ENCODE data around the gene NEURL1.
A peak's percentile ranks its signal among the peaks of the same experiment; 100 is the strongest.

NEURL1 gene

GRCh38 chr10:103493362-103493915 is at the start of gene NEURL1:
NEURL1 (plus strand) TSS chr10:103493705; CDS start chr10:103494388, 683 bp downstream.
- DNase-seq: no peak

- DNase-seq: no peak
Measured at GRCh38 chr10:103444478-103444877, 49.0 kb upstream of the NEURL1 start.

- DNase-seq: no peak
Measured at GRCh38 chr10:103445366-103445765, 48.1 kb upstream of the NEURL1 start.

GRCh38 chr10:103445767-103446567 is 47.5 kb upstream of the NEURL1 start:
- peak; percentile 14 for DNase-seq

- no peak for DNase-seq
Measured at GRCh38 chr10:103447187-103447586, 46.3 kb upstream of the NEURL1 start.

- DNase-seq: peak; percentile 82
Measured at GRCh38 chr10:103448746-103449145, 44.8 kb upstream of the NEURL1 start.

- DNase-seq: no peak
Measured at GRCh38 chr10:103449208-103450144, 44.0 kb upstream of the NEURL1 start.

GRCh38 chr10:103450201-103450695 is 43.3 kb upstream of the NEURL1 start:
- no peak for DNase-seq

- DNase-seq: peak; percentile 26
Measured at GRCh38 chr10:103451091-103451813, 42.3 kb upstream of the NEURL1 start.

GRCh38 chr10:103451831-103452505 is 41.5 kb upstream of the NEURL1 start, which contains the start of gene CALHM2:
CALHM2 (minus strand) TSS chr10:103452370; CDS start chr10:103449941, 2,429 bp downstream.
- DNase-seq: peak; percentile 49

GRCh38 chr10:103452506-103453230 is 40.8 kb upstream of the NEURL1 start:
- DNase-seq: no peak

- DNase-seq: no peak
Measured at GRCh38 chr10:103454026-103454425, 39.5 kb upstream of the NEURL1 start.

- no peak for DNase-seq
Measured at GRCh38 chr10:103455235-103455634, 38.3 kb upstream of the NEURL1 start.

GRCh38 chr10:103456074-103456660 is 37.3 kb upstream of the NEURL1 start:
- DNase-seq: no peak

GRCh38 chr10:103457176-103457712 is 36.3 kb upstream of the NEURL1 start:
- DNase-seq: no peak

GRCh38 chr10:103457896-103458583 is 35.5 kb upstream of the NEURL1 start:
- no peak for DNase-seq

GRCh38 chr10:103458720-103459119 is 34.8 kb upstream of the NEURL1 start, which contains the start of gene CALHM1:
CALHM1 (minus strand) TSS chr10:103458900; CDS start chr10:103458751, 149 bp downstream.
- DNase-seq: no peak

GRCh38 chr10:103459615-103460014 is 33.9 kb upstream of the NEURL1 start:
- no peak for DNase-seq

- DNase-seq: no peak
Measured at GRCh38 chr10:103463499-103463898, 30.0 kb upstream of the NEURL1 start.

All from fibroblast of upper back skin (primary cell).